Stimulated activated CD8-positive, alpha-beta memory T cell treated with anti-CD3 and anti-CD28 coated beads, Interleukin-12 subunit alpha, Interleukin-12 subunit beta, amount 100 ng/mL, for 24 hours (primary cell): ENCODE results near the gene ZNF276.

Source experiments
- DNase-seq: peaks from one replicate; pipeline ENCODE4 v3.0.0-alpha.2; 2020; ENCODE audit errors: extremely low read depth

Gene ZNF276

DNA sequence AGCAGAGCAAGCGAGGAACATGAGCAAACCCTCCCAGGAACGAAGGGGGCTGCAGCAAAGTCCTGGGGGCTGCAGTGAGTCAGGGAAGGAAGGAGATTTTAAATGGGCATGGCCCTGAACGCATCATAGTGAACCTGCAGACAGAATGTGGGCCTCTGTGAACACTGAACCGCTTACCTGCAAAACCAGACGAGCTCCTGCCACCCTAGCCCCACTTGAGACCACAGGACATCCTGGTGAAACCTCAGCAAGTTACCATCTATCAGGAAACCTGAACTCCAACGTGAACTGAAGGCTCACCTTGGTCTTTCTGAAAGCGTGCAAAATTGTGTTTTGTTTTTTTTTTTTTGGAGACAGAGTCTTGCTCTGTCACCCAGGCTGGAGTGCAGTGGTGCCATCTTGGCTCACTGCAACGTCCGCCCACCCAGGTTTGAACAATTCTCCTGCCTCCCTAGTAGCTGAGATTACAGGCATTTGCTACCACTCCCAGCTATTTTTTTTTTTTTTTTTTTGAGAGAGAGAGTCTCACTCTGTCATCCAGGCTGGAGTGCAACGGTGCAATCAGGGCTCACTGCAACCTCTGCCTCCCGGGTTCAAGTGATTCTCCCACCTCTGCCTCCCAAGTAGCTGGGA is 64.3 kb downstream of the ZNF276 start:
- DNase-seq: no peak

DNA sequence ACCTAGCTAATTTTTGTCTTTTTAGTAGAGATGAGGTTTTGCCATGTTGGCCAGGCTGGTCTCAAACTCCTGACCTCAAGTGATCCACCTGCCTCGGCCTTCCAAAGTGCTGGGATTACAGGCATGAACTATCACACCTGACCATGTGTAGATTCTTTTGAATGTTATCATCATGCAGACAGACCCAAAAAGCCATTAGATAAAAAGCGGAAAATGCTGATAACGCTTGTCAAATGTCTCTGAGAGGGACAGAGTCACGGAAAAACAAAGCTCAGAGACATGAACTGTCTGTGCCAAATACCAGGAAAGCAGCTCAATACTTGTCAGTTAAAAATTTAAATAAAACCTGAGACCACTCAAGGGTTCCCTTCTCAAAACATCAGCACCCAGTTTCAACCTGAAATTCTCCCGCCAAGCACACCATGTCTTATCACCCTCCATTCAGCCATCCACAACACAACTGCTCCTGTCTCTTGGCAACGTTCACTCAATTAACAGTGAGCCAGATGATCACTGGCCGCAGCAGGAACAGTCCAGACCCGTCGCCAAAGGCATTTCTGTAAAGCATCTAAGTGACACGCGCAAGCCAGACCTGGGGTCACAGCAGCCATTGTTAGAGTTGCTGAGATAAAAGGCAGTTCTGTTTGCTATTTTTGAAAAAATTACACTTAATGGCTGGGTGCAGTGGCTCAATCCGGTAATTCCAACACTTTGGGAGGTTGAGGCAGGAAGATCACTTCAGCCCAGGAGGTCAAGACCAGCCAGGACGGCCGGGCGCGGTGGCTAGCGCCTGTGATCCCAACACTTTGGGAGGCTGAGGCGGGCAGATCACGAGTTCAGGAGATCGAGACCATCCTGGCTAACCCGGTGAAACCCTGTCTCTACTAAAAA is 65.4 kb downstream of the ZNF276 start:
- no peak for DNase-seq

DNA sequence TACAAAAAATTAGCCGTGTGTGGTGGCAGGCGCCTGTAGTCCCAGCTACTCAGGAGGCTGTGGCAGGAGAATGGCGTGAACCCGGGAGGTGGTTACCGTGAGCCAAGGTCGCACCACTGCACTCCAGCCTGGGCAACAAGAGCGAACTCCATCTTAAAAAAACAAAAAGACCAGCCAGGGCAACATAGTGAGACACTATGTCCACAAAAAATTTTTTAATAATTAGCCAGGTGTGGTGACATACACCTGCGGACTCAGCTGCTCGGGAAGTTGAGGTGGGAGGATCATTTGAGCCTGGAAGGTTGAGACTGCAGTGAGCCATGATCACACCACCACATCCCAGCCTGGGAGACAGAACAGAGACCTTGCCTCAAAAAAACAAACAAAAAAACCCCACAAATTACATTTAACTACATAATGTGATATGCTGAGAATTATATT is 66.0 kb downstream of the ZNF276 start:
- no peak for DNase-seq
